Keratinocyte (primary cell): Measurements from ENCODE around the gene YIPF2.

Experiments
- EZH2 ChIP-seq: IDR thresholded peaks from one replicate; pipeline ENCODE4 v1.6.1; 2012; ENCODE audit warnings: inconsistent platforms, mild to moderate bottlenecking, low read length, moderate library complexity
- TF ChIP-seq, protein P1 (sequence below), 3 experiments: IDR thresholded peaks in 1 of 3; conservative IDR thresholded peaks in 1 of 3; optimal IDR thresholded peaks in 1 of 3; 2 replicates in 2 of 3; 3 replicates in 1 of 3; pipeline versions ENCODE3 to v1.5.1; 2011; ENCODE audit warnings: low read length in 3 of 3, mild to moderate bottlenecking in 3 of 3, moderate library complexity in 2 of 3, control low read depth in 1 of 3, inconsistent platforms in 1 of 3; ENCODE audit not compliant: insufficient read depth in 2 of 3; ENCODE audit errors: extremely low read depth in 1 of 3

DNA sequence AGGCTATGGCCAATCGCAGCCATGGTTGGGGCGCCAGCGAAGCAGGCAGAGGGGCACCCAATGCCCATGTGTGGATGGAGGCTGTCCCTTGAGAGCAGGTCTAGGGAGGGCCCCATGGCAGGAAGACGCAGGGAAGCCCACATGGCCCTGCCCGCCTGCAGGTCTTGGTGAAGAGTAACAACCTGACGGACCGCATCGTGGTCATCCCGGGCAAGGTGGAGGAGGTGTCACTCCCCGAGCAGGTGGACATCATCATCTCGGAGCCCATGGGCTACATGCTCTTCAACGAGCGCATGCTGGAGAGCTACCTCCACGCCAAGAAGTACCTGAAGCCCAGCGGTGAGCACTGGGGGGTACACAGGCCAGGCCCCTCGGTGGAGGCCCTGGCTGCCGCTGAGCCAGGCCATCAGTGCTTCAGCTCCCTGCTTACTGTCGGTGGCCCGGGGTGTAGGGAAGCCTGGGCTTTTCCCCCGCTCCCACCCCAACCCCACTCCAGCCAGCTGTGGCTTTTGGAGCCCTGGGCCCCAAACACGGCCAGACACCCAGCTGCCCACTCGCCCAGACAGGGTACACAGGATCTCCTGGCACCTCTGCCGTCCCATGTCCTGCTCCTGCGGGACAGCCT, 14.6 kb downstream of the YIPF2 start:
- TF ChIP-seq, protein P1, sequence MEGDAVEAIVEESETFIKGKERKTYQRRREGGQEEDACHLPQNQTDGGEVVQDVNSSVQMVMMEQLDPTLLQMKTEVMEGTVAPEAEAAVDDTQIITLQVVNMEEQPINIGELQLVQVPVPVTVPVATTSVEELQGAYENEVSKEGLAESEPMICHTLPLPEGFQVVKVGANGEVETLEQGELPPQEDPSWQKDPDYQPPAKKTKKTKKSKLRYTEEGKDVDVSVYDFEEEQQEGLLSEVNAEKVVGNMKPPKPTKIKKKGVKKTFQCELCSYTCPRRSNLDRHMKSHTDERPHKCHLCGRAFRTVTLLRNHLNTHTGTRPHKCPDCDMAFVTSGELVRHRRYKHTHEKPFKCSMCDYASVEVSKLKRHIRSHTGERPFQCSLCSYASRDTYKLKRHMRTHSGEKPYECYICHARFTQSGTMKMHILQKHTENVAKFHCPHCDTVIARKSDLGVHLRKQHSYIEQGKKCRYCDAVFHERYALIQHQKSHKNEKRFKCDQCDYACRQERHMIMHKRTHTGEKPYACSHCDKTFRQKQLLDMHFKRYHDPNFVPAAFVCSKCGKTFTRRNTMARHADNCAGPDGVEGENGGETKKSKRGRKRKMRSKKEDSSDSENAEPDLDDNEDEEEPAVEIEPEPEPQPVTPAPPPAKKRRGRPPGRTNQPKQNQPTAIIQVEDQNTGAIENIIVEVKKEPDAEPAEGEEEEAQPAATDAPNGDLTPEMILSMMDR (optimal IDR thresholded peaks at IDR 0.05 in 1 of 3, IDR thresholded peaks at IDR 0.05 in 1 of 3, conservative IDR thresholded peaks at IDR 0.05 in 1 of 3; ENCODE audit: extremely low read depth in 1 of 3, insufficient read depth in 2 of 3, low read length in 3 of 3): no peak
- TF ChIP-seq EZH2: no peak
